GM23338 (cell line): ENCODE results near the gene KLC1. TPM values are rescaled to one million over a fixed set of nuclear protein-coding genes. Genes with fewer than 3 reads are reported as not detected.
A peak's percentile ranks its signal among the peaks of the same experiment; 100 is the strongest.

ENCODE experiments used
- ATAC-seq: fragments of 200-7000 bp; cut with Tn5 transposase; 3 replicates; pipeline ENCODE4 v1.9.1; 2020
- DNase-seq: peaks from one replicate; pipeline ENCODE4 v3.0.0-alpha.2; 2015; ENCODE audit warnings: low spot score
- H2AFZ ChIP-seq: fragments of 200-600 bp; sonication (generic); 2 replicates; pipeline ENCODE4 v1.8.0; 2016; ENCODE audit warnings: antibody characterized with exemption, mild to moderate bottlenecking, moderate library complexity
- H3F3A ChIP-seq: fragments of 200-600 bp; sonication (generic); replicated peaks from 2 replicates; pipeline ENCODE4 v1.8.0; 2017; ENCODE audit warnings: antibody characterized with exemption, mixed run types, low read depth
- H3K27ac ChIP-seq: fragments of 200-600 bp; sonication (generic); 2 replicates; pipeline ENCODE4 v1.6.1; 2016; ENCODE audit warnings: low read depth
- H3K27me3 ChIP-seq: fragments of 200-600 bp; sonication (generic); 2 replicates; pipeline ENCODE4 v1.8.0; 2016; ENCODE audit warnings: mild to moderate bottlenecking, mixed run types, moderate library complexity; ENCODE audit not compliant: insufficient read depth
- H3K36me3 ChIP-seq: fragments of 200-600 bp; sonication (generic); 2 replicates; pipeline ENCODE4 v1.8.0; 2016; ENCODE audit warnings: mild to moderate bottlenecking; ENCODE audit not compliant: insufficient read depth
- H3K4me1 ChIP-seq: fragments of 200-600 bp; sonication (generic); 2 replicates; pipeline ENCODE4 v1.8.0; 2016; ENCODE audit warnings: mild to moderate bottlenecking, moderate library complexity; ENCODE audit not compliant: insufficient read depth
- H3K4me2 ChIP-seq: fragments of 200-600 bp; sonication (generic); 2 replicates; pipeline ENCODE4 v1.7.1; 2017; ENCODE audit warnings: mixed run types
- H3K4me3 ChIP-seq: fragments of 200-600 bp; sonication (generic); 2 replicates; pipeline ENCODE4 v1.6.1; 2016; ENCODE audit warnings: mixed run types
- H3K79me2 ChIP-seq: fragments of 200-600 bp; sonication (generic); replicated peaks from 2 replicates; pipeline ENCODE4 v1.8.0; 2017; ENCODE audit warnings: mild to moderate bottlenecking; ENCODE audit not compliant: insufficient read depth
- H3K9me2 ChIP-seq: fragments of 200-600 bp; sonication (generic); 2 replicates; pipeline ENCODE4 v1.8.0; 2017; ENCODE audit not compliant: insufficient read depth
- H4K20me1 ChIP-seq: fragments of 200-600 bp; sonication (generic); replicated peaks from 2 replicates; pipeline ENCODE4 v1.8.0; 2017; ENCODE audit warnings: mild to moderate bottlenecking; ENCODE audit not compliant: insufficient read depth
- H3K27ac Mint-ChIP-seq: 2 replicates; pipeline ENCODE4 v1.8.0; 2020; ENCODE audit warnings: inconsistent platforms, mild to moderate bottlenecking, moderate library complexity, mixed read lengths
- H3K27me3 Mint-ChIP-seq: 3 replicates; pipeline ENCODE4 v1.8.0; 2022; ENCODE audit warnings: low read depth, mild to moderate bottlenecking, moderate library complexity, mixed read lengths, inconsistent platforms; ENCODE audit not compliant: insufficient read depth, poor library complexity
- H3K36me3 Mint-ChIP-seq: 3 replicates; pipeline ENCODE4 v1.8.0; 2021; ENCODE audit warnings: low read depth, mild to moderate bottlenecking, inconsistent platforms, moderate library complexity, mixed read lengths
- H3K4me1 Mint-ChIP-seq: 3 replicates; pipeline ENCODE4 v1.8.0; 2020; ENCODE audit warnings: mild to moderate bottlenecking, inconsistent platforms, mixed read lengths
- H3K4me3 Mint-ChIP-seq: 3 replicates; pipeline ENCODE4 v1.8.0; 2021; ENCODE audit warnings: moderate library complexity, mild to moderate bottlenecking, inconsistent platforms, mixed read lengths
- H3K9me3 Mint-ChIP-seq: 3 replicates; pipeline ENCODE4 v1.8.0; 2020; ENCODE audit warnings: moderate library complexity, mild to moderate bottlenecking, inconsistent platforms, mixed read lengths
- CREB1 ChIP-seq: fragments of 250-450 bp; sonication (Bioruptor Pico); IDR thresholded peaks from 2 replicates; pipeline ENCODE4 v1.5.0; 2020; ENCODE audit warnings: low read depth, mild to moderate bottlenecking, moderate library complexity
- ETS1 ChIP-seq: IDR thresholded peaks from 2 replicates; pipeline ENCODE4 v1.6.1; 2016; ENCODE audit warnings: antibody characterized with exemption
- EZH2phosphoT487 ChIP-seq: fragments of 200-600 bp; sonication (generic); IDR thresholded peaks from one replicate; pipeline ENCODE4 v1.8.1; 2018; ENCODE audit warnings: antibody characterized with exemption; ENCODE audit not compliant: unreplicated experiment
- NANOG ChIP-seq: IDR thresholded peaks from 2 replicates; pipeline ENCODE4 v1.6.1; 2016; ENCODE audit warnings: antibody characterized with exemption, borderline replicate concordance
- POLR2AphosphoS5 ChIP-seq: IDR thresholded peaks from 2 replicates; pipeline ENCODE4 v1.6.1; 2016; ENCODE audit warnings: antibody characterized with exemption, low read depth
- ZNF114 ChIP-seq: fragments of 250-450 bp; sonication (Bioruptor Pico); IDR thresholded peaks from 2 replicates; pipeline ENCODE4 v1.5.0; 2020; ENCODE audit warnings: mild to moderate bottlenecking, moderate library complexity
- ZNF331 ChIP-seq: fragments of 250-450 bp; sonication (Bioruptor Pico); IDR thresholded peaks from 2 replicates; pipeline ENCODE4 v1.5.0; 2020; ENCODE audit warnings: low read depth, mild to moderate bottlenecking, moderate library complexity
- ZNF462 ChIP-seq: fragments of 250-450 bp; sonication (Bioruptor Pico); IDR thresholded peaks from 2 replicates; pipeline ENCODE4 v1.5.0; 2020; ENCODE audit warnings: mild to moderate bottlenecking, moderate library complexity
- polyA plus RNA-seq: library from polyadenylated mRNA; unstranded; fragments of >200 nt; fragmentation: Nextera tagmentation; extraction: Ambion mirVana; gene quantifications from 2 replicates; pipeline ENCODE4 v1.2.1, GENCODE V29; 2016
- total RNA-seq: library from RNA; depleted of rRNA; stranded (reverse); fragments of >200 nt; shearing (Covaris generic); gene quantifications from 2 replicates; pipeline ENCODE4 v1.2.3, GENCODE V29; 2014

The KLC1 gene
- total and polyA plus RNA-seq, 2 experiments from 2014 or later = 165 to 308 TPM

- TF ChIP-seq ZNF462 (CRISPR knock-in tag) (no peak), NANOG (no peak)
These were observed 601 bp downstream of the KLC1 start (continued) for GRCh38 chr14:103629503-103630121.

GRCh38 chr14:103630364-103631108 is 1.5 kb downstream of the KLC1 start:
- no peak for DNase-seq
- Histone ChIP-seq H3K27me3 (no peaks in the 10 kb centered on the region), H3K4me2 (peak overlapping the region; percentile 96), H3K9me2 (no peaks in the 10 kb centered on the region), H3K4me3 (peak overlapping the region; percentile 85), H3K79me2 (peaks cover 60% of the 10 kb centered on the region), H4K20me1 (peaks cover 51% of the 10 kb centered on the region), H3K27ac (no peak overlapping the region), H3K4me1 (peaks cover 18% of the 10 kb centered on the region), H3K36me3 (no peaks in the 10 kb centered on the region), H2AFZ (no peak overlapping the region), H3F3A (0 out of 2 replicates have a peak, but pooled peaks cover 15% of the 10 kb centered on the region)
- no peaks in the 10 kb centered on the region for H3K9me3 Mint-ChIP-seq
- H3K27me3 Mint-ChIP-seq = peaks cover 7% of the 10 kb centered on the region
- H3K36me3 Mint-ChIP-seq = peaks cover 10% of the 10 kb centered on the region
- ATAC-seq = no peak
- H3K4me3 Mint-ChIP-seq = peak overlapping the region; percentile 94
- 0 out of 2 replicates have a peak overlapping the region, but pooled peaks have one; percentile 31 for H3K27ac Mint-ChIP-seq
- H3K4me1 Mint-ChIP-seq = peaks cover 25% of the 10 kb centered on the region
- no peak for TF ChIP-seq POLR2AphosphoS5
- no peak for TF ChIP-seq CREB1 (CRISPR knock-in tag)
- TF ChIP-seq EZH2phosphoT487 = no peak
- no peak for TF ChIP-seq ZNF114
- no peak for TF ChIP-seq ETS1
- no peak for TF ChIP-seq ZNF331
